HepG2 (cell line): ENCODE measurements around the gene TBCB. TPM values are rescaled to one million over a fixed set of nuclear protein-coding genes. Genes with fewer than 3 reads are reported as not detected.

ENCODE experiments used
- HNRNPUL1 ChIP-seq: fragments of 200-400 bp; formaldehyde crosslinking; IDR thresholded peaks from 2 replicates; pipeline ENCODE4 v1.6.1; 2017; ENCODE audit warnings: low read depth, mild to moderate bottlenecking, low read length, moderate library complexity
- IKZF5 ChIP-seq: IDR thresholded peaks from 2 replicates; pipeline ENCODE4 v1.6.1; 2018; ENCODE audit warnings: missing genetic modification reagents, mild to moderate bottlenecking, missing compliant biosample characterization
- KLF15 ChIP-seq: sonication (generic); formaldehyde crosslinking; IDR thresholded peaks from 2 replicates; pipeline ENCODE4 v1.8.1; 2023; ENCODE audit warnings: borderline replicate concordance, mild to moderate bottlenecking, inconsistent platforms, missing genetic modification reagents, mixed read lengths
- MTF1 ChIP-seq: sonication (generic); formaldehyde crosslinking; IDR thresholded peaks from 2 replicates; pipeline ENCODE4 v1.5.0; 2020; ENCODE audit warnings: missing genetic modification reagents
- NPAS2 ChIP-seq: sonication (generic); formaldehyde crosslinking; IDR thresholded peaks from 2 replicates; pipeline ENCODE4 v1.8.0; 2022; ENCODE audit warnings: mild to moderate bottlenecking, missing genetic modification reagents, borderline replicate concordance
- PAXIP1 ChIP-seq: sonication (generic); formaldehyde crosslinking; conservative IDR thresholded peaks from 2 replicates; pipeline ENCODE4 v1.4.0; 2020; ENCODE audit warnings: mild to moderate bottlenecking, missing genetic modification reagents, moderate library complexity
- RBFOX2 ChIP-seq: fragments of 200-400 bp; formaldehyde crosslinking; IDR thresholded peaks from 2 replicates; pipeline ENCODE4 v1.6.1; 2017; ENCODE audit warnings: low read depth, mild to moderate bottlenecking, low read length
- SMYD3 ChIP-seq: sonication (generic); formaldehyde crosslinking; IDR thresholded peaks from 2 replicates; pipeline ENCODE4 v1.8.1; 2023; ENCODE audit warnings: mild to moderate bottlenecking, missing genetic modification reagents
- TP53 ChIP-seq: sonication (generic); formaldehyde crosslinking; conservative IDR thresholded peaks from 2 replicates; pipeline ENCODE4 v1.4.0; 2020; ENCODE audit warnings: missing genetic modification reagents
- ZNF331 ChIP-seq: sonication (generic); formaldehyde crosslinking; IDR thresholded peaks from 2 replicates; pipeline ENCODE4 v1.4.0; 2020; ENCODE audit warnings: missing genetic modification reagents
- ZNF619 ChIP-seq: sonication (generic); formaldehyde crosslinking; IDR thresholded peaks from 2 replicates; pipeline ENCODE4 v1.4.0; 2020; ENCODE audit warnings: mild to moderate bottlenecking, missing genetic modification reagents
- ZNF646 ChIP-seq: sonication (generic); formaldehyde crosslinking; IDR thresholded peaks from 2 replicates; pipeline ENCODE4 v1.9.0; 2021; ENCODE audit warnings: mild to moderate bottlenecking, missing genetic modification reagents
- ZNF768 ChIP-seq: sonication (generic); formaldehyde crosslinking; IDR thresholded peaks from 2 replicates; pipeline ENCODE4 v1.4.0; 2020; ENCODE audit warnings: missing genetic modification reagents
- polyA plus RNA-seq, 8 experiments: library from polyadenylated mRNA; depleted of rRNA in 3 of 8; stranded (reverse) in 7 of 8; unstranded in 1 of 8; fragments of >200 nt; fragmentation: Illumina TruSeq in 4 of 8; extraction: Trizol in 4 of 8; gene quantifications; 2 replicates each; pipeline versions ENCODE4 v1.2.1 to v1.2.3, GENCODE V29; 2011 to 2016; ENCODE audit warnings: low read depth in 4 of 8, missing spikeins in 1 of 8, mixed read lengths in 1 of 8; ENCODE audit not compliant: insufficient read depth in 1 of 8
- total RNA-seq, 5 experiments: library from RNA; depleted of rRNA; stranded (reverse); fragments of >200 nt; fragmentation: Illumina TruSeq; extraction: Trizol; gene quantifications; 2 replicates each; pipeline ENCODE4 v1.2.3, GENCODE V29; 2016; ENCODE audit warnings: low read depth in 1 of 5
- TF ChIP-seq, protein P1 (sequence below): sonication (generic); IDR thresholded peaks from 2 replicates; pipeline ENCODE4 v1.6.1; 2016; ENCODE audit warnings: low read depth, borderline replicate concordance
- TF ChIP-seq, protein P2 (sequence below): sonication (generic); formaldehyde crosslinking; IDR thresholded peaks from 2 replicates; pipeline ENCODE4 v1.4.0; 2020; ENCODE audit warnings: missing genetic modification reagents, low read depth, mild to moderate bottlenecking, borderline replicate concordance

The TBCB gene
- total and polyA plus RNA-seq, 2 of the 13 experiments (the other 11 are each of a cell fraction or from before 2014, with no cell fraction given): 271 to 276 TPM

- TF ChIP-seq ZNF646 (CRISPR knock-in tag) (no peak), TP53 (CRISPR knock-in tag) (no peak), MTF1 (CRISPR knock-in tag) (no peak), PAXIP1 (peak; percentile 99), NPAS2 (no peak), RBFOX2 (peak; percentile 20; the same call in 1 of the 2 replicates), ZNF331 (CRISPR knock-in tag) (peak; percentile 58; the same call in 1 of the 2 replicates), ZNF619 (CRISPR knock-in tag) (no peak), ZNF768 (no peak), KLF15 (CRISPR knock-in tag) (no peak; the same call in 1 of the 2 replicates), IKZF5 (CRISPR knock-in tag) (peak; percentile 63; the same call in 1 of the 2 replicates), HNRNPUL1 (no peak), SMYD3 (CRISPR knock-in tag) (peak; percentile 84)
- TF ChIP-seq, protein P1, sequence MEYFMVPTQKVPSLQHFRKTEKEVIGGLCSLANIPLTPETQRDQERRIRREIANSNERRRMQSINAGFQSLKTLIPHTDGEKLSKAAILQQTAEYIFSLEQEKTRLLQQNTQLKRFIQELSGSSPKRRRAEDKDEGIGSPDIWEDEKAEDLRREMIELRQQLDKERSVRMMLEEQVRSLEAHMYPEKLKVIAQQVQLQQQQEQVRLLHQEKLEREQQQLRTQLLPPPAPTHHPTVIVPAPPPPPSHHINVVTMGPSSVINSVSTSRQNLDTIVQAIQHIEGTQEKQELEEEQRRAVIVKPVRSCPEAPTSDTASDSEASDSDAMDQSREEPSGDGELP: peak; percentile 96
- TF ChIP-seq, protein P2, sequence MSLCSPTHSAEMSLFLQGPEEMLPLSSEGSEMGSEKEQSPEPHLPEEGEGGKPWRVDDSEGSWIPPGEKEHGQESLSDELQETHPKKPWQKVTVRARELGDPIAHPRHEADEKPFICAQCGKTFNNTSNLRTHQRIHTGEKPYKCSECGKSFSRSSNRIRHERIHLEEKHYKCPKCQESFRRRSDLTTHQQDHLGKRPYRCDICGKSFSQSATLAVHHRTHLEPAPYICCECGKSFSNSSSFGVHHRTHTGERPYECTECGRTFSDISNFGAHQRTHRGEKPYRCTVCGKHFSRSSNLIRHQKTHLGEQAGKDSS (CRISPR knock-in tag): peak; percentile 81; the same call in 1 of the 2 replicates
Observed at GRCh38 chr19:36120092-36120983, 5.1 kb downstream of the TBCB start (continued).
